DND-41 (cell line): ENCODE results near the gene ATF7IP2.
"Not testable (repeated sequence)": the region's sequence is repeated elsewhere in the genome, so short reads cannot be mapped to it uniquely, and the experiment has no call there.

Source experiments
- ATAC-seq: fragments of 200-7000 bp; cut with Tn5 transposase; 3 replicates; pipeline ENCODE4 v1.9.1; 2021; ENCODE audit warnings: low read depth; ENCODE audit not compliant: insufficient read depth
- DNase-seq: peaks from one replicate; pipeline ENCODE4 v3.0.0-alpha.2; 2020
- H2AFZ ChIP-seq: 2 replicates; pipeline ENCODE4 v1.6.0; 2012; ENCODE audit warnings: low read depth, low read length
- H3K27ac ChIP-seq: 2 replicates; pipeline ENCODE4 v1.5.1; 2012; ENCODE audit warnings: low read length, inconsistent platforms
- H3K27me3 ChIP-seq: fragments of 200-600 bp; sonication (generic); 2 replicates; pipeline ENCODE4 v1.6.0; 2012; ENCODE audit warnings: low read length, mild to moderate bottlenecking, inconsistent platforms; ENCODE audit not compliant: insufficient read depth, poor library complexity
- H3K36me3 ChIP-seq: 2 replicates; pipeline ENCODE4 v1.5.1; 2012; ENCODE audit warnings: low read length, inconsistent platforms; ENCODE audit not compliant: insufficient read depth
- H3K4me1 ChIP-seq: 2 replicates; pipeline ENCODE4 v1.5.1; 2012; ENCODE audit warnings: mild to moderate bottlenecking, low read length; ENCODE audit not compliant: insufficient read depth
- H3K4me2 ChIP-seq: 2 replicates; pipeline ENCODE4 v1.6.0; 2012; ENCODE audit warnings: mild to moderate bottlenecking, moderate library complexity, low read length, inconsistent platforms; ENCODE audit not compliant: insufficient read depth
- H3K4me3 ChIP-seq, 2 experiments: fragments of 200-600 bp in 1 of 2; shearing (Covaris generic) in 1 of 2; 2 replicates each; pipeline ENCODE4 v1.5.1; 2012 to 2016; ENCODE audit warnings: inconsistent platforms in 2 of 2, low read length in 2 of 2, mild to moderate bottlenecking in 2 of 2, low read depth in 1 of 2, moderate library complexity in 1 of 2
- H3K79me2 ChIP-seq: 2 replicates; pipeline ENCODE4 v1.6.0; 2012; ENCODE audit warnings: low read length, inconsistent platforms; ENCODE audit not compliant: insufficient read depth
- H3K9ac ChIP-seq: 2 replicates; pipeline ENCODE4 v1.6.0; 2012; ENCODE audit warnings: low read depth, mild to moderate bottlenecking, inconsistent platforms, low read length, moderate library complexity
- H3K9me3 ChIP-seq: 2 replicates; pipeline ENCODE4 v1.5.1; 2012; ENCODE audit warnings: low read length, moderate library complexity, mild to moderate bottlenecking, inconsistent platforms; ENCODE audit not compliant: insufficient read depth, severe bottlenecking
- H4K20me1 ChIP-seq: 2 replicates; pipeline ENCODE4 v1.6.0; 2012; ENCODE audit warnings: low read length; ENCODE audit not compliant: insufficient read depth
- CTCF ChIP-seq: IDR thresholded peaks from 2 replicates; pipeline ENCODE4 v1.5.1; 2012; ENCODE audit warnings: borderline replicate concordance, low read length, moderate library complexity, mild to moderate bottlenecking; ENCODE audit not compliant: poor library complexity, severe bottlenecking; ENCODE audit errors: extremely low read depth
- EZH2 ChIP-seq: IDR thresholded peaks from 3 replicates; pipeline ENCODE4 v1.6.1; 2012; ENCODE audit warnings: borderline replicate concordance, low read depth, mild to moderate bottlenecking, moderate library complexity, low read length, inconsistent platforms; ENCODE audit not compliant: severe bottlenecking

ATF7IP2 gene

GRCh38 chr16:10412935-10413601 is 27.2 kb downstream of the ATF7IP2 start:
- H3K4me1 ChIP-seq, result no peaks in the 10 kb centered on the region
- ATAC-seq (no peak), DNase-seq (no peak)
- peaks cover 2% of the 10 kb centered on the region for H3K36me3 ChIP-seq
- H3K9me3 ChIP-seq, result peaks cover 58% of the 10 kb centered on the region
- no peaks in the 10 kb centered on the region for H4K20me1 ChIP-seq
- H3K79me2 ChIP-seq, result peaks cover 3% of the 10 kb centered on the region; the same call in 1 of the 2 replicates
- H3K9ac ChIP-seq, result no peak overlapping the region
- H2AFZ ChIP-seq, result no peak overlapping the region
- no peaks in the 10 kb centered on the region for H3K27me3 ChIP-seq
- no peak overlapping the region for H3K4me3 ChIP-seq
- H3K4me2 ChIP-seq, result no peak overlapping the region
- no peak for TF ChIP-seq CTCF
- TF ChIP-seq EZH2, result no peak
- no peak overlapping the region for H3K27ac ChIP-seq

- not testable (repeated sequence) for H3K36me3 ChIP-seq, H4K20me1 ChIP-seq, DNase-seq, H3K9ac ChIP-seq, H3K4me3 ChIP-seq, H3K27me3 ChIP-seq, H3K27ac ChIP-seq, H3K4me1 ChIP-seq, ATAC-seq, H3K79me2 ChIP-seq, H2AFZ ChIP-seq, H3K4me2 ChIP-seq
- peaks cover 40% of the 10 kb centered on the region for H3K9me3 ChIP-seq
These were observed 32.3 kb downstream of the ATF7IP2 start for GRCh38 chr16:10418204-10418603.

- H3K4me1 ChIP-seq, result no peaks in the 10 kb centered on the region
- H3K27ac ChIP-seq, result no peak overlapping the region
- no peaks in the 10 kb centered on the region for H3K79me2 ChIP-seq
- no peaks in the 10 kb centered on the region for H3K27me3 ChIP-seq
- no peak overlapping the region for H2AFZ ChIP-seq
- TF ChIP-seq EZH2, result no peak
- no peak for TF ChIP-seq CTCF
- H3K4me3 ChIP-seq, result no peak overlapping the region
- ATAC-seq, result no peak
- no peak overlapping the region for H3K9ac ChIP-seq
- H4K20me1 ChIP-seq, result no peaks in the 10 kb centered on the region
- peaks cover 39% of the 10 kb centered on the region for H3K9me3 ChIP-seq
- H3K36me3 ChIP-seq, result peaks cover 6% of the 10 kb centered on the region
- no peak for DNase-seq
- no peak overlapping the region for H3K4me2 ChIP-seq
These were observed 33.8 kb downstream of the ATF7IP2 start for GRCh38 chr16:10419701-10420100.

DNA sequence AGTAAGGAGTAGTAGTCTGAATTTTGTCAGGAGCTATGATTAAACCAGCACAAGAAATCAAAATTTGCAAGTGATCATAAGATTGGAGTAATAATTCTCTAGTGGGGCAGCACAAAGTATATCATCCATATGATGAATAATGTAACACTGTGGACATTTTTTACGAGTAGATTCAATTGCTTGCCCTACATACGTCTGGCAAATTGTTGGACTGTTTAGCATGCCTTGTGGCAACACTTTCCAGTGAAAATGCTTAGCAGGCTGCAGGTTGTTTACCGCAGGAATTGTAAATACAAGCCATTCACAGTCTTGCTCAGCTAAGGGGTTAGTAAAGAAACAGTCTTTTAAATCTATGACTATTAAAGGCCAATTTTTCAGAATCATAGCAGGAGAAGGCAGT is 35.7 kb downstream of the ATF7IP2 start:
- TF ChIP-seq EZH2 (no peak), CTCF (no peak)
- Histone ChIP-seq H3K79me2 (no peaks in the 10 kb centered on the region), H3K4me2 (no peak overlapping the region), H3K27me3 (no peaks in the 10 kb centered on the region), H4K20me1 (no peaks in the 10 kb centered on the region), H2AFZ (no peak overlapping the region), H3K27ac (no peak overlapping the region), H3K9ac (no peak overlapping the region), H3K4me3 (no peak overlapping the region), H3K36me3 (peaks cover 6% of the 10 kb centered on the region), H3K4me1 (no peaks in the 10 kb centered on the region), H3K9me3 (peaks cover 22% of the 10 kb centered on the region)
- ATAC-seq, result no peak
- DNase-seq, result no peak
